Testis (tissue), 3 donors: Measurements from ENCODE around the gene OCA2. TPM values are rescaled to one million over a fixed set of nuclear protein-coding genes. Genes with fewer than 3 reads are reported as not detected.

ENCODE experiments used
- DNase-seq: peaks from one replicate; pipeline ENCODE4 v3.0.0-alpha.2; 2019
- H3K27ac ChIP-seq, 2 donors: fragments of 200-600 bp; sonication (generic); one replicate each; pipeline ENCODE4 v1.5.1; 2019
- H3K27me3 ChIP-seq: fragments of 200-600 bp; sonication (generic); one replicate; pipeline ENCODE4 v1.5.1; 2019
- H3K36me3 ChIP-seq: fragments of 200-600 bp; sonication (generic); one replicate; pipeline ENCODE4 v1.5.1; 2017; ENCODE audit warnings: low read depth; ENCODE audit errors: missing control alignments
- H3K4me1 ChIP-seq: fragments of 200-600 bp; sonication (generic); one replicate; pipeline ENCODE4 v1.5.1; 2019
- H3K4me3 ChIP-seq, 2 donors: fragments of 200-600 bp; sonication (generic); one replicate each; pipeline ENCODE4 v1.5.1; 2017 to 2019
- H3K9me3 ChIP-seq: fragments of 200-600 bp; sonication (generic); one replicate; pipeline ENCODE4 v1.5.1; 2017
- CTCF ChIP-seq, 3 experiments: fragments of 450-650 bp in 2 of 3; fragments of 200-600 bp in 1 of 3; sonication (generic) in 1 of 3; IDR thresholded peaks; one replicate each; pipeline ENCODE4 v1.5.1; 2016 to 2019; ENCODE audit warnings: antibody characterized with exemption in 3 of 3, mild to moderate bottlenecking in 2 of 3, moderate library complexity in 1 of 3
- POLR2A ChIP-seq: fragments of 450-650 bp; IDR thresholded peaks from one replicate; pipeline ENCODE4 v1.6.1; 2017; ENCODE audit warnings: antibody characterized with exemption, mild to moderate bottlenecking, moderate library complexity
- WGBS, 2 donors: methylation state at CpG; one replicate each; pipeline ENCODE4 v1.1.5; 2018; 5-methylcytosine and 5-hydroxymethylcytosine counted together
- intact Hi-C: fragments of 100-400 bp; cut with DNase I; formaldehyde crosslinking; loops from one replicate; pipeline ENCODE4 v1.15.1; 2023; ENCODE audit warnings: low total_unique reads
- polyA plus RNA-seq: library from polyadenylated mRNA; stranded (reverse); fragments of 350-450 nt; fragmentation: Illumina TruSeq; extraction: RNeasy Lipid Tissue Mini Kit (QIAGEN cat#74804); gene quantifications from one replicate; pipeline ENCODE4 v1.2.3, GENCODE V29; 2014; ENCODE audit warnings: low read depth, low replicate concordance; ENCODE audit not compliant: insufficient read depth
- total RNA-seq, 2 donors: library from RNA; depleted of rRNA; stranded (reverse); fragments of >200 nt; gene quantifications; one replicate each; pipeline ENCODE4 v1.2.3, GENCODE V29; 2016

OCA2 gene
- total and polyA plus RNA-seq, 3 donors from 2014 or later, result 2.6 to 7.2 (median 4.5) TPM

GRCh38 chr15:27731776-27732175 lies 367.3 kb downstream of the OCA2 start:
- no peak overlapping the region for H3K4me3 ChIP-seq
- H3K4me1 ChIP-seq, result no peaks in the 10 kb centered on the region
- H3K27me3 ChIP-seq, result no peaks in the 10 kb centered on the region
- H3K36me3 ChIP-seq, result no peaks in the 10 kb centered on the region
- WGBS, 2 donors, result 82 to 83% methylated on average over 1 of the region's 1 CpG
- H3K9me3 ChIP-seq, result no peaks in the 10 kb centered on the region
- no peak for TF ChIP-seq POLR2A
- TF ChIP-seq CTCF (IDR thresholded peaks at IDR 0.05), result no peak
- DNase-seq, result no peak
- intact Hi-C loops, result no loop called here
- H3K27ac ChIP-seq, result no peak overlapping the region

- no peak overlapping the region for H3K27ac ChIP-seq
- no peaks in the 10 kb centered on the region for H3K36me3 ChIP-seq
- H3K4me3 ChIP-seq, result no peak overlapping the region
- no peak for TF ChIP-seq CTCF (IDR thresholded peaks at IDR 0.05)
- no peak for TF ChIP-seq POLR2A
- H3K9me3 ChIP-seq, result no peaks in the 10 kb centered on the region
- no peaks in the 10 kb centered on the region for H3K4me1 ChIP-seq
- no peaks in the 10 kb centered on the region for H3K27me3 ChIP-seq
- intact Hi-C loops, result no loop called here
- DNase-seq, result no peak
These were observed 368.2 kb downstream of the OCA2 start for GRCh38 chr15:27730868-27731267.

- H3K4me3 ChIP-seq, result no peak overlapping the region
- no peak for TF ChIP-seq CTCF (IDR thresholded peaks at IDR 0.05)
- TF ChIP-seq POLR2A, result no peak
- H3K4me1 ChIP-seq, result no peaks in the 10 kb centered on the region
- no peak for DNase-seq
- intact Hi-C loops, result no loop called here
- H3K9me3 ChIP-seq, result no peaks in the 10 kb centered on the region
- H3K36me3 ChIP-seq, result no peaks in the 10 kb centered on the region
- WGBS, 2 donors, result 80 to 94% methylated on average over 3 of the region's 3 CpGs
- no peaks in the 10 kb centered on the region for H3K27me3 ChIP-seq
- H3K27ac ChIP-seq, result no peak overlapping the region
These were observed 373.4 kb downstream of the OCA2 start for GRCh38 chr15:27725731-27726130.

- intact Hi-C loops, result no loop called here
- Histone ChIP-seq H3K27ac (no peak overlapping the region), H3K4me1 (no peaks in the 10 kb centered on the region), H3K36me3 (no peaks in the 10 kb centered on the region), H3K27me3 (no peaks in the 10 kb centered on the region), H3K4me3 (no peak overlapping the region), H3K9me3 (no peaks in the 10 kb centered on the region)
- whole genome bisulfite sequencing, 2 donors, result 56 to 62% methylated on average over 4 to 5 of the region's 5 CpGs
- DNase-seq, result no peak
- no peak for TF ChIP-seq CTCF (IDR thresholded peaks at IDR 0.05)
- TF ChIP-seq POLR2A, result no peak
These were observed 375.3 kb downstream of the OCA2 start for GRCh38 chr15:27723821-27724220.

GRCh38 chr15:27722102-27722501 lies 377.0 kb downstream of the OCA2 start:
- 84 to 85% methylated on average over 9 of the region's 9 CpGs for WGBS, 2 donors
- H3K9me3 ChIP-seq, result no peaks in the 10 kb centered on the region
- no peaks in the 10 kb centered on the region for H3K4me1 ChIP-seq
- intact Hi-C loops, result no loop called here
- TF ChIP-seq CTCF (IDR thresholded peaks at IDR 0.05), result no peak
- no peak for DNase-seq
- no peaks in the 10 kb centered on the region for H3K27me3 ChIP-seq
- H3K4me3 ChIP-seq, result no peak overlapping the region
- H3K27ac ChIP-seq, result no peak overlapping the region
- H3K36me3 ChIP-seq, result no peaks in the 10 kb centered on the region
